Prostate gland (tissue), 2 donors: ENCODE data around the gene DKKL1. TPM values are rescaled to one million over a fixed set of nuclear protein-coding genes. Genes with fewer than 3 reads are reported as not detected.

Experiments used
- DNase-seq: peaks from one replicate; pipeline ENCODE4 v3.0.0-alpha.2; 2019; ENCODE audit warnings: low spot score
- H3K27ac ChIP-seq, 2 donors: fragments of 200-600 bp; sonication (generic); 2 replicates each; pipeline ENCODE4 v1.5.1; 2017 to 2019
- H3K27me3 ChIP-seq: fragments of 200-600 bp; sonication (generic); replicated peaks from 2 replicates; pipeline ENCODE4 v1.5.1; 2019; ENCODE audit not compliant: insufficient read depth
- H3K36me3 ChIP-seq, 2 donors: fragments of 200-600 bp; sonication (generic); 1 replicate in 1 of 2; 2 replicates in 1 of 2; pipeline versions ENCODE4 v1.5.1 to v1.8.1; 2017 to 2019
- H3K4me1 ChIP-seq: fragments of 200-600 bp; sonication (generic); replicated peaks from 2 replicates; pipeline ENCODE4 v1.5.1; 2019
- H3K4me3 ChIP-seq, 2 donors: fragments of 200-600 bp; sonication (generic); 2 replicates each; pipeline ENCODE4 v1.5.1; 2017 to 2019
- H3K9me3 ChIP-seq: fragments of 200-600 bp; sonication (generic); 2 replicates; pipeline ENCODE4 v1.5.1; 2017
- POLR2A ChIP-seq: fragments of 450-650 bp; IDR thresholded peaks from one replicate; pipeline ENCODE4 v1.6.1; 2016; ENCODE audit warnings: antibody characterized with exemption, mild to moderate bottlenecking
- POLR2AphosphoS5 ChIP-seq: sonication (generic); formaldehyde crosslinking; IDR thresholded peaks from one replicate; pipeline ENCODE4 v1.6.1; 2017; ENCODE audit warnings: antibody characterized with exemption
- WGBS: methylation state at CpG from one replicate; pipeline ENCODE4 v1.1.5; 2018; 5-methylcytosine and 5-hydroxymethylcytosine counted together
- intact Hi-C: fragments of 100-400 bp; cut with DNase I; formaldehyde crosslinking; loops from one replicate; pipeline ENCODE4 v1.14.2; 2022
- total RNA-seq, 2 donors: library from RNA; depleted of rRNA; stranded (reverse); fragments of >200 nt; gene quantifications; one replicate each; pipeline ENCODE4 v1.1.0, GENCODE V29; 2016
- TF ChIP-seq, protein P1 (sequence below), 4 experiments: fragments of 200-600 bp in 2 of 4; fragments of 450-650 bp in 2 of 4; sonication (generic) in 2 of 4; IDR thresholded peaks; 1 replicate in 3 of 4; 2 replicates in 1 of 4; pipeline ENCODE4 v1.5.1; 2016 to 2019; ENCODE audit warnings: antibody characterized with exemption in 4 of 4, mild to moderate bottlenecking in 2 of 4, moderate library complexity in 2 of 4

The DKKL1 gene
- total RNA-seq, 2 donors from 2014 or later: 1.0 to 17.8 TPM

DNA sequence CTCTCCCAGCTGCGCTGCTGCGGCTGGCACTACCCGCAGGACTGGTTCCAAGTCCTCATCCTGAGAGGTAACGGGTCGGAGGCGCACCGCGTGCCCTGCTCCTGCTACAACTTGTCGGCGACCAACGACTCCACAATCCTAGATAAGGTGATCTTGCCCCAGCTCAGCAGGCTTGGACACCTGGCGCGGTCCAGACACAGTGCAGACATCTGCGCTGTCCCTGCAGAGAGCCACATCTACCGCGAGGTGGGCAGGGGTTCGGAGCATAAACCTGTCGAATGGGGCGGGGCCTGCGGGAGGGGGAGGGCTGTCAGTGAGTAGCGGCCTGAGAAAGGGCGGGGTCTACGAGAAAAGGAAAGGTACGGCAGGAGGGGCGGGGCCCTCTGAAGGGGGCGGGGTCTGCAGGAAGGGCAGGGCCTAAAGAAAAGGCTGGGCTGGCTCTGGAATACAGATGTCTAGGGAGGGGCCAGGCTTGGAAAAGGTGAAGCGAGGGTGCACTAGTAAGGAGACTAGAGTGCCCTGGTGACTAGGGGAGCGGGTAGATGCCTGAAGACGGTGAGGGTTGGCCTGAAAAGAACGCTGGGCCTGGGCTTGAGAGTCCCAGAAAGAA lies 24.9 kb upstream of the DKKL1 start:
- 9% methylated on average over 30 of the region's 30 CpGs for WGBS
- peak overlapping the region; percentile 26 to 33 for H3K4me3 ChIP-seq
- H3K36me3 ChIP-seq: no peaks in the 10 kb centered on the region
- DNase-seq: peak; percentile 93
- TF ChIP-seq POLR2A (no peak), POLR2AphosphoS5 (no peak)
- TF ChIP-seq, protein P1, sequence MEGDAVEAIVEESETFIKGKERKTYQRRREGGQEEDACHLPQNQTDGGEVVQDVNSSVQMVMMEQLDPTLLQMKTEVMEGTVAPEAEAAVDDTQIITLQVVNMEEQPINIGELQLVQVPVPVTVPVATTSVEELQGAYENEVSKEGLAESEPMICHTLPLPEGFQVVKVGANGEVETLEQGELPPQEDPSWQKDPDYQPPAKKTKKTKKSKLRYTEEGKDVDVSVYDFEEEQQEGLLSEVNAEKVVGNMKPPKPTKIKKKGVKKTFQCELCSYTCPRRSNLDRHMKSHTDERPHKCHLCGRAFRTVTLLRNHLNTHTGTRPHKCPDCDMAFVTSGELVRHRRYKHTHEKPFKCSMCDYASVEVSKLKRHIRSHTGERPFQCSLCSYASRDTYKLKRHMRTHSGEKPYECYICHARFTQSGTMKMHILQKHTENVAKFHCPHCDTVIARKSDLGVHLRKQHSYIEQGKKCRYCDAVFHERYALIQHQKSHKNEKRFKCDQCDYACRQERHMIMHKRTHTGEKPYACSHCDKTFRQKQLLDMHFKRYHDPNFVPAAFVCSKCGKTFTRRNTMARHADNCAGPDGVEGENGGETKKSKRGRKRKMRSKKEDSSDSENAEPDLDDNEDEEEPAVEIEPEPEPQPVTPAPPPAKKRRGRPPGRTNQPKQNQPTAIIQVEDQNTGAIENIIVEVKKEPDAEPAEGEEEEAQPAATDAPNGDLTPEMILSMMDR (IDR thresholded peaks at IDR 0.05): peak in 1 of 4 experiments; percentile 6
- H3K27me3 ChIP-seq: no peaks in the 10 kb centered on the region
- intact Hi-C loops: no loop called here
- H3K27ac ChIP-seq: peak overlapping the region; percentile 72 to 81
- no peaks in the 10 kb centered on the region for H3K9me3 ChIP-seq
- no peaks in the 10 kb centered on the region for H3K4me1 ChIP-seq

DNA sequence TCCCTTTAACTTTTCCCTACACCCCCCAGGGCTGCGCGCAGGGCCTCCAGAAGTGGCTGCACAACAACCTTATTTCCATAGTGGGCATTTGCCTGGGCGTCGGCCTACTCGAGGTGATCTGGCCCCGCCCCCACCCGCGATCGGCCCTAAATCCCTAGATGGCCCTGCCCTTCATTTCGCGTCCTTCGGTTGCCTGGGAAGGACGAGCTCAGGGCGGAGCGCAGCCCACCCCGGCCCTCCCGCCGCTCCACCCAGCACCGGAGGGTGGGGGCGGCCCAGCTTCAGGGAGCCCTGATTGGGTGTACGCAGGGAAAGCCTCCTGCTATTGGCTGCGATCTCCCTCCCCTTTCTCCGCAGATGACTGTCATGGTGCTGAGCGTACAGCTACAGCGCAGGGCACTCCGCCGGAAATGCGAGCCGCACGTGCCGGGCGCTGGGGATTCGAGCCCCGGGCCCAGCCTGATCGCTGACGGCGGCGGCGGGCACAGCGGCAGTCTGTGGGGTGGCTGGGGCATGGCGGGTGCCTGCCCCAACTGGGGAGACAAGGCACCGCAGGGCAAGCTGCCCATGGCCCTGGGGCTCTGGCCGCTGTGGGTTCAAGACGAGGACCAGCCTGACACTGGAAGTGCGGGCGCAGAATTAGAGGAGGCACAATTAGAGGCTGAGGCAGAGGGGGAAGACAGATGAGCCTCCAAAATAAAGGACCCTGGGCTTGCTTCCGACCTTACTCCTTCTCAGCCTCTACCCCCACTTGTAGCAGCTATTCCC lies 24.2 kb upstream of the DKKL1 start:
- DNase-seq: peak; percentile 88
- Histone ChIP-seq H3K27me3 (no peaks in the 10 kb centered on the region), H3K9me3 (no peaks in the 10 kb centered on the region), H3K36me3 (no peaks in the 10 kb centered on the region), H3K27ac (peak overlapping the region; percentile 72 to 81), H3K4me1 (no peaks in the 10 kb centered on the region), H3K4me3 (peak overlapping the region; percentile 26 to 33)
- 12% methylated on average over 23 of the region's 47 CpGs for WGBS
- intact Hi-C loops: no loop called here
- TF ChIP-seq, protein P1 (IDR thresholded peaks at IDR 0.05): peak in 1 of 4 experiments; percentile 14
- TF ChIP-seq POLR2AphosphoS5 (peak; percentile 92), POLR2A (peak; percentile 45)

DNA sequence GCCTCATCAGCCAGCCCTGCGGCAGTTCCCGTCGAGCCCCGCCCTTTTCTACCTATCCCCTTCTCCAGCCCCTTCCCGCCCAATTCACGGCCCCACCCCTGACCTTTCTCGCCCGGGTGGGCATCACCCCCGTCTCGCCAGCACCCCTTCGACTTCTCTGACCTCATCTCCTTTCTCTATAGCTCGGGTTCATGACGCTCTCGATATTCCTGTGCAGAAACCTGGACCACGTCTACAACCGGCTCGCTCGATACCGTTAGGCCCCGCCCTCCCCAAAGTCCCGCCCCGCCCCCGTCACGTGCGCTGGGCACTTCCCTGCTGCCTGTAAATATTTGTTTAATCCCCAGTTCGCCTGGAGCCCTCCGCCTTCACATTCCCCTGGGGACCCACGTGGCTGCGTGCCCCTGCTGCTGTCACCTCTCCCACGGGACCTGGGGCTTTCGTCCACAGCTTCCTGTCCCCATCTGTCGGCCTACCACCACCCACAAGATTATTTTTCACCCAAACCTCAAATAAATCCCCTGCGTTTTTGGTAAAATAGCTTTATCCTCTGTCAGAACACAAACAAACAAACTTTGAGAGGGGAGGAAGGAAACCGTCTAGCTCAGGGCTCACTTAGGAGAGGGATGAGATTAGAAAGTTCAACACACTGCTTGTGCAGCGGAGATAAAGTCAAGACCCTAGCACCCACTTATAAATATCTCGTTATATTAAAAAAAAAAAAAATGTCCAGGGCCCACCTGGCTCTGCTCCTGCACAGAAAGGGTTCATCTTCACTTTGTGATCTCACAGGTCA lies 23.4 kb upstream of the DKKL1 start:
- 17% methylated on average over 36 of the region's 36 CpGs for WGBS
- H3K4me1 ChIP-seq: no peaks in the 10 kb centered on the region
- intact Hi-C loops: no loop called here
- no peaks in the 10 kb centered on the region for H3K27me3 ChIP-seq
- no peaks in the 10 kb centered on the region for H3K9me3 ChIP-seq
- H3K27ac ChIP-seq: peak overlapping the region; percentile 72 to 81
- peak overlapping the region; percentile 26 to 33 for H3K4me3 ChIP-seq
- DNase-seq: peak; percentile 68
- TF ChIP-seq, protein P1 (IDR thresholded peaks at IDR 0.05): no peak
- TF ChIP-seq POLR2AphosphoS5: peak; percentile 68
- no peak for TF ChIP-seq POLR2A
- H3K36me3 ChIP-seq: no peaks in the 10 kb centered on the region

DNA sequence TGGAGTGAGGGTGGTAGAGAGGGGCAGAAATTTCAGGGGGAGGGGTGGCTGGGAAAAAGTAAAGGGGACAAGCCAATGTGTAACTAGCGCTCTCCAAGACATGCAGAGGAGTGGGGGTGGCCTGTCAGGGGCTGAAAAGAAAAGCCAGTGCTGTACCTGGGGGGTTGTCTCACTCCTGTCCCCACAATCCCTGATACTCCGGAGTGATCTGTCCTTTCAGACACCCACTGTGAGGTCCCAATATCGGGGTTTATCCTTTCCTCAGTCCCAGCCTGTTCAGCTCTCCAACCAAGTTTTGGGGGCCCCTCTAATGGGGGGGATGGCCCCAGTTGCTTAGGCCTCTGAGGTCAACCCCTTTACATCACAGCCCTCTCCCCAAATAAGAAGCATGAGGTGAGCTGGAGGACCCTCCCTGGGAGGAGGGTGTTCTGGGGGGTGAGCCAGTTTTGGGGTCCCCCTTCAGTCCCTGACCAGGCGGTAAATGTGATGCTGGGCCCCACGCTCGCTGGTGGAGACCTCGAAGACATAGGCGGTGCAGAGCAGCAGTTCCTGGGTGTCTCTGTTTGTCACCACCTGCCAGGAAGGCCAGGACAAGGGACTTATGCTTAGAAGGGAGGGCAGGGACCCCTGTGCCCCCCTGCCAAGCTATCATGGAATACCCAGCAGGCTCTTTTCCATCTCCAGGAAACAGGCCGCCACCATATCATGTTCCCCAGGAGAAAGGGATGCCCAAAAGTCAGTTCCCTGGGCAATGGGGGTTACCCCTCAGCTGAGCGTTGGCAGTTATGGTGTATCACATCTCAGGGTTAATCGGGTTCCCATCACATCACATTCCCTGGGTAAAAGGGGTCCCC lies 22.6 kb upstream of the DKKL1 start:
- 93% methylated on average over 11 of the region's 11 CpGs for WGBS
- Histone ChIP-seq H3K27ac (peak overlapping the region; percentile 72 to 81), H3K4me1 (no peaks in the 10 kb centered on the region), H3K9me3 (no peaks in the 10 kb centered on the region), H3K36me3 (no peaks in the 10 kb centered on the region), H3K27me3 (no peaks in the 10 kb centered on the region), H3K4me3 (no peak overlapping the region)
- intact Hi-C loops: no loop called here
- no peak for TF ChIP-seq POLR2AphosphoS5
- TF ChIP-seq, protein P1 (IDR thresholded peaks at IDR 0.05): no peak
- no peak for TF ChIP-seq POLR2A
- no peak for DNase-seq
